ENCODE data around the gene SMG9. TPM values are rescaled to one million over a fixed set of nuclear protein-coding genes. Genes with fewer than 3 reads are reported as not detected.
"Not testable (repeated sequence)": the region's sequence is repeated elsewhere in the genome, so short reads cannot be mapped to it uniquely, and the experiment has no call there.

SMG9 gene
- total RNA-seq, 2 experiments from 2014 or later = 48.9 to 53.1 TPM

DNA sequence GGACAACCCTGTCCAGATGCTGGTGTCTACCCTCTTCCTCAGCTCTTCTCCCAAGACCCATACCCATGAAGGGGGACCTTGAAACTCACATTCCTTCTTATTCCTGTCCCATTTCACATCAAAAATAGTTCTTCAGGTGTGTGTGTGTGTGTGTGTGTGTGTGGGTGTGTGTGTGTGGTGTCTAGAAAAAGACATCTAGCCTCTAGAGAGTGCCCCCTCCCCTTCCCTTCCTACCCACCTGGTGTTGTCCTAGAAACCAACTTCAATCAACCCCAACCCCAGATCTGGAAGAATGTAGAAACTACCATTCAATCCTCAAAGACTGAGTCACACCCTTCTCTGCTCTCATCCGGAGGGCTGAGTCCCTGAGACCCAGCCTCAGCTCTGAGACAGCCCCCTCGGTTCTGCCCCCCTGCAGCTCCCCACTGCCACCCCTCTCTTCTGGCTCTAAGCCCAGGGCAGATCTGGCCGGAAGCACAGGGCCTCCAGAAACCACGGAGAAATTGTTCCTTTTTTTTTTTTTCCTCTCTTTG lies 22.5 kb upstream of the SMG9 start:
- POLR2A ChIA-PET = interaction anchor here (1.1 to 8.5 kb wide), 3 partner anchors 13 to 25 kb away, joined by 3 to 137 read pairs (median 45); partner anchors contain the start of gene SMG9
- DNase-seq (peak; percentile 62), ATAC-seq (peak; percentile 31)
- H3K27ac Mint-ChIP-seq = peak overlapping the region; percentile 83
- peak overlapping the region; percentile 72 for H3K4me3 Mint-ChIP-seq
- H3K4me1 Mint-ChIP-seq (ENCODE audit: low read depth) = peaks cover 48% of the 10 kb centered on the region
- TF ChIP-seq, protein P1, sequence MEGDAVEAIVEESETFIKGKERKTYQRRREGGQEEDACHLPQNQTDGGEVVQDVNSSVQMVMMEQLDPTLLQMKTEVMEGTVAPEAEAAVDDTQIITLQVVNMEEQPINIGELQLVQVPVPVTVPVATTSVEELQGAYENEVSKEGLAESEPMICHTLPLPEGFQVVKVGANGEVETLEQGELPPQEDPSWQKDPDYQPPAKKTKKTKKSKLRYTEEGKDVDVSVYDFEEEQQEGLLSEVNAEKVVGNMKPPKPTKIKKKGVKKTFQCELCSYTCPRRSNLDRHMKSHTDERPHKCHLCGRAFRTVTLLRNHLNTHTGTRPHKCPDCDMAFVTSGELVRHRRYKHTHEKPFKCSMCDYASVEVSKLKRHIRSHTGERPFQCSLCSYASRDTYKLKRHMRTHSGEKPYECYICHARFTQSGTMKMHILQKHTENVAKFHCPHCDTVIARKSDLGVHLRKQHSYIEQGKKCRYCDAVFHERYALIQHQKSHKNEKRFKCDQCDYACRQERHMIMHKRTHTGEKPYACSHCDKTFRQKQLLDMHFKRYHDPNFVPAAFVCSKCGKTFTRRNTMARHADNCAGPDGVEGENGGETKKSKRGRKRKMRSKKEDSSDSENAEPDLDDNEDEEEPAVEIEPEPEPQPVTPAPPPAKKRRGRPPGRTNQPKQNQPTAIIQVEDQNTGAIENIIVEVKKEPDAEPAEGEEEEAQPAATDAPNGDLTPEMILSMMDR (IDR thresholded peaks at IDR 0.05) = no peak
- CTCF ChIA-PET = interaction anchor here (0.9 to 8.3 kb wide), 6 partner anchors 8 to 109 kb away, joined by 3 to 122 read pairs (median 6); no protein-coding TSS in a partner anchor
- peaks cover 2% of the 10 kb centered on the region for H3K9me3 Mint-ChIP-seq
- no peaks in the 10 kb centered on the region for H3K27me3 Mint-ChIP-seq
- intact Hi-C loops (cut with micrococcal nuclease) = no loop called here
- H3K36me3 Mint-ChIP-seq (ENCODE audit: low read depth) = peaks cover 54% of the 10 kb centered on the region

DNA sequence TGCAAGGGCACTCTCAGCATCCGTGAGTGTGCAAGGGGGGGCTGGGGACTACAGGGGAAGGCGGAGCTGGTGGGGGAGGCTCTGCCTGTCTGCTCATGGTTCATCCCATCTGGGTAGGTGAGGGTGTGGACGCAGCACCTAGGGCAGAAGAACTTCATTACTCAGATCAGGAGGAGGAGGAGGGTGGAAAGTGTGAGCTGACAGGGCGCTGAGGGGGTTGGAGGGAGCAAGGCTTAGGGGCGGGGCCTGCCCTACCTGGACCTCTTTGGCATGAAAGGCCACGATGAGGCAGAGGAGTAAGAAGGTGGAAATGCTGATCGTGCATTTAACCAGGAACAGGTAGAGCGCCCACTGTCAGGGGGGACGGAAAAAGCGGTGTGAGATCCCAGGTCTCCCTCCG lies 21.5 kb upstream of the SMG9 start:
- ATAC-seq = peak; percentile 45
- ChIA-PET CTCF (interaction anchor here (1.2 to 8.3 kb wide), 5 partner anchors 9 to 19 kb away, joined by 3 to 122 read pairs (median 7); no protein-coding TSS in a partner anchor), POLR2A (interaction anchor here (1.0 to 8.5 kb wide), 4 partner anchors 9 to 21 kb away, joined by 3 to 137 read pairs (median 24); partner anchors contain the start of gene SMG9)
- H3K4me1 Mint-ChIP-seq (ENCODE audit: low read depth) = peaks cover 38% of the 10 kb centered on the region
- peak overlapping the region; percentile 83 for H3K27ac Mint-ChIP-seq
- no peaks in the 10 kb centered on the region for H3K27me3 Mint-ChIP-seq
- intact Hi-C loops (cut with micrococcal nuclease) = no loop called here
- H3K36me3 Mint-ChIP-seq (ENCODE audit: low read depth) = peaks cover 59% of the 10 kb centered on the region
- peak overlapping the region; percentile 72 for H3K4me3 Mint-ChIP-seq
- H3K9me3 Mint-ChIP-seq = no peaks in the 10 kb centered on the region
- TF ChIP-seq, protein P1 (IDR thresholded peaks at IDR 0.05) = no peak
- DNase-seq = peak; percentile 88

DNA sequence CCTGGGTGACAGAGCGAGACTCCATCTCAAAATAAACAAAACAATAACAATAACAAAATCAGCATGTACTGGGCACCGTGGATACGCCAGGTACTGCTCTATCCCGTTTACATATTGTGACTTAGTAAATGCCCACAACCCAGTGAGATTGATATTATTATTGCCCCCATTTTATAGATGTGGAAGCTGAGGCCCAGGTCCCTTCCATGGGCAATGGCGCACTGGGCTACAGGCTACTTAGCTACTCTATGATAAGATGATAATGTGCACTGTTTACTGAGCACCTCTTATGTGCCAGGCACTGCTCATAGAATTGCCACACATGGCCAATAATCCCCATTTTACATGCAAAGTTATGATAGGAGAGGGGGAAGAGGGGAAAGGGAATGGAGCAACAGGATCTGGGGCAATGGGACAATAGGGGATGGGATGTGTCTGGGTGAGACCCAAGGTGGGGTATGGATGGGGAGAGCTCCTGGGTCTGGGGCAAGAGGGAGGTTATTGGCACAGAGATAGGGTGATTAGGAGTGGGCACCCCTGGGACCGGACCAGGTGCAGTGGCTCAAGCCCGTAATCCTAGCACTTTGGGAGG lies 20.6 kb upstream of the SMG9 start:
- intact Hi-C loops (cut with micrococcal nuclease) = no loop called here
- POLR2A ChIA-PET = interaction anchor here (1.7 to 8.5 kb wide), 3 partner anchors 10 to 20 kb away, joined by 3 to 137 read pairs (median 45); partner anchors contain the start of gene SMG9
- Mint-ChIP-seq H3K27me3 (no peaks in the 10 kb centered on the region), H3K4me3 (no peak overlapping the region), H3K27ac (no peak overlapping the region), H3K36me3 (ENCODE audit: low read depth) (peaks cover 61% of the 10 kb centered on the region), H3K4me1 (ENCODE audit: low read depth) (peaks cover 35% of the 10 kb centered on the region), H3K9me3 (no peaks in the 10 kb centered on the region)
- DNase-seq (no peak), ATAC-seq (no peak)
- TF ChIP-seq, protein P1 (IDR thresholded peaks at IDR 0.05) = no peak
- CTCF ChIA-PET = interaction anchor here (1.2 to 8.3 kb wide), 3 partner anchors 9 to 17 kb away, joined by 3 to 122 read pairs (median 7); no protein-coding TSS in a partner anchor

DNA sequence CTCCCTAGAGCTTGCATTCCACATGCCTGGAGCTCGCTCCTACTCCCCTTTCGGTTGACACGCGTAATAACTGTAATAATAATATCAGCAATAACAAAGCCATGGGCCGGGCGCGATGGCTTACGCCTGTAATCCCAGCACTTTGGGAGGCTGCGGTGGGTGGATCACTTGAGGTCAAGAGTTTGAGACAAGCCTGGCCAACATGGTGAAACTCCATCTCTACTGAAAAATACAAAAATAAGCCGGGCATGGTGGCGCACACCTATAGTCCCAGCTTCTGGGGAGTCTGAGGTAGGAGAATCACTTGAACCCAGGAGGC lies 20.1 kb upstream of the SMG9 start:
- H3K27me3 Mint-ChIP-seq; H3K4me3 Mint-ChIP-seq; DNase-seq; intact Hi-C loops (cut with micrococcal nuclease); H3K27ac Mint-ChIP-seq; H3K9me3 Mint-ChIP-seq; ATAC-seq: not testable (repeated sequence)
- H3K4me1 Mint-ChIP-seq (ENCODE audit: low read depth) = peaks cover 35% of the 10 kb centered on the region
- CTCF ChIA-PET = interaction anchor here (8.3 kb wide), 1 partner anchor 8 kb away, joined by 122 read pairs; no protein-coding TSS in a partner anchor
- POLR2A ChIA-PET = interaction anchor here (5.3 to 8.5 kb wide), 2 partner anchors 10 to 20 kb away, joined by 45 to 137 read pairs; partner anchors contain the start of gene SMG9
- peaks cover 65% of the 10 kb centered on the region for H3K36me3 Mint-ChIP-seq (ENCODE audit: low read depth)

DNA sequence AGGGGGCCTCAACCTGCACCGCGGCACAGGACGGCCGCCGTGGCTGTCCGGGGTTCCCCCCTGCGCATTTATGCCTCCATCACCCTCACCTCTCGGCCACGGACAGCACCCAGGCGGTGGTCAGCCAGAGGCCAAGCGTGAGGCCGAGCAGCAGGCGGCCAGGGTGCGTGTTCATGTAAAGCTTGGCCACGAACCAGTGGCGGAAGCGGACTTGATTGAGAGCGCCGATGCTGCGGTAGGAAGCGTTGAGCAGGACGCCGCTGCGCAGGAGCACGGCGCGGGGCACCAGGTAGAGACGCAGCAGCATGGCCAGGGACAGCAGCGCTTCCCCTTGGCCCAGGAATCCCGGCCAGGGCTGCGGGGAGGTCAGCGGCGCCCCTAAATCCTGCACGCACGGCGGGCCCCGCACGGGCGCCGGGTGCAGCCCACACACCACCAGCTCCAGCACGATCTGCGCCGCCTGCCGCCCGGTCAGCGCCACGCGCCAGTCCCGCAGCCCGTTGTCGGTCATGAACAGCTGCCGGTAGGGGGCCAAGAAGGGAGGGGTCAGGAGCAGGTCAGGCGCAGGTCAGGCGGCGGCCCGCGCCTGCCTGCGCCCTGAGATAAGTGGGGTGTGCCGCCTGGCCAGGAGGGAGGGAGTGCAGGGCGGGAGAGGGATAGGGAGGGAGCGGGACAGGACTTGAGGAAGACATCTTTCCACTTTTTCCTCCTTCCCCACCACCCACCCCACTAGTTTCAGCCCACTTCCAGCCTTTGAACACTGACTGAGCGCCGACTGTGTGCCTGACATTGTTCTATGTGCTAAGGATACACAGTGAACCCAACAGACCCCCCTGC lies 19.6 kb upstream of the SMG9 start:
- ChIA-PET CTCF (interaction anchor here (8.3 kb wide), 1 partner anchor 7 kb away, joined by 122 read pairs; no protein-coding TSS in a partner anchor), POLR2A (interaction anchor here (5.3 to 8.5 kb wide), 2 partner anchors 10 to 19 kb away, joined by 45 to 137 read pairs; partner anchors contain the start of gene SMG9)
- no peak for ATAC-seq
- Mint-ChIP-seq H3K4me1 (ENCODE audit: low read depth) (peaks cover 31% of the 10 kb centered on the region), H3K4me3 (no peak overlapping the region), H3K27me3 (no peaks in the 10 kb centered on the region), H3K9me3 (no peaks in the 10 kb centered on the region), H3K36me3 (ENCODE audit: low read depth) (peaks cover 66% of the 10 kb centered on the region), H3K27ac (no peak overlapping the region)
- intact Hi-C loops (cut with micrococcal nuclease) = no loop called here
- TF ChIP-seq, protein P1 (IDR thresholded peaks at IDR 0.05) = no peak
- DNase-seq = no peak

Measured in activated CD8-positive, alpha-beta T cell treated with anti-CD3 and anti-CD28 coated beads for 36 hours (primary cell).